ENCODE results near the gene CD207.
"Not testable (repeated sequence)": the region's sequence is repeated elsewhere in the genome, so short reads cannot be mapped to it uniquely, and the experiment has no call there.

The CD207 gene

GRCh38 chr2:70828914-70829824, 6.4 kb downstream of the CD207 start:
- no peak for DNase-seq

GRCh38 chr2:70828115-70828514, 7.5 kb downstream of the CD207 start:
- no peak for DNase-seq

- DNase-seq = no peak
Observed at GRCh38 chr2:70827388-70827787, 8.2 kb downstream of the CD207 start.

- peak; percentile 50 for DNase-seq
Observed at GRCh38 chr2:70826696-70827350, 8.8 kb downstream of the CD207 start.

GRCh38 chr2:70823249-70823648, 12.4 kb downstream of the CD207 start:
- no peak for DNase-seq

GRCh38 chr2:70822843-70823242, 12.8 kb downstream of the CD207 start:
- no peak for DNase-seq

GRCh38 chr2:70820499-70820898, 15.1 kb downstream of the CD207 start, which contains the start of gene CLEC4F:
TSS of gene CLEC4F (minus strand) at chr2:70820599. CDS start at chr2:70820523, 76 bp downstream.
- DNase-seq = no peak

GRCh38 chr2:70817284-70817954, 18.2 kb downstream of the CD207 start:
- DNase-seq = peak; percentile 78

GRCh38 chr2:70816726-70817125, 18.9 kb downstream of the CD207 start:
- no peak for DNase-seq

GRCh38 chr2:70808983-70809958, 26.3 kb downstream of the CD207 start:
- no peak for DNase-seq

- no peak for DNase-seq
Observed at GRCh38 chr2:70807828-70808118, 27.8 kb downstream of the CD207 start.

- no peak for DNase-seq
Observed at GRCh38 chr2:70807102-70807827, 28.4 kb downstream of the CD207 start.

GRCh38 chr2:70806620-70807019, 29.0 kb downstream of the CD207 start:
- DNase-seq = no peak

- no peak for DNase-seq
Observed at GRCh38 chr2:70806013-70806412, 29.6 kb downstream of the CD207 start.

GRCh38 chr2:70801607-70802263, 33.9 kb downstream of the CD207 start:
- DNase-seq = no peak

- DNase-seq = no peak
Observed at GRCh38 chr2:70799706-70800105, 35.9 kb downstream of the CD207 start.

GRCh38 chr2:70797996-70798395, 37.6 kb downstream of the CD207 start:
- not testable (repeated sequence) for DNase-seq

GRCh38 chr2:70797506-70797905, 38.1 kb downstream of the CD207 start:
- DNase-seq = no peak

- DNase-seq = no peak
Observed at GRCh38 chr2:70796262-70796661, 39.4 kb downstream of the CD207 start.

- no peak for DNase-seq
Observed at GRCh38 chr2:70795164-70795995, 40.2 kb downstream of the CD207 start.
